Loucy (cell line): ENCODE measurements around the gene C6orf163.
"Not testable (repeated sequence)": the region's sequence is repeated elsewhere in the genome, so short reads cannot be mapped to it uniquely, and the experiment has no call there.

ENCODE experiments used
- H2AFZ ChIP-seq: fragments of 200-600 bp; sonication (generic); 2 replicates; pipeline ENCODE4 v1.6.0; 2016; ENCODE audit warnings: antibody characterized with exemption, mild to moderate bottlenecking, low read length, moderate library complexity
- H3F3A ChIP-seq: fragments of 200-600 bp; 2 replicates; pipeline ENCODE4 v1.6.0; 2016; ENCODE audit warnings: antibody characterized with exemption, low read depth, mild to moderate bottlenecking
- H3K27me3 ChIP-seq: fragments of 200-600 bp; sonication (generic); 2 replicates; pipeline ENCODE4 v1.6.1; 2014; ENCODE audit warnings: low read length, mild to moderate bottlenecking; ENCODE audit not compliant: insufficient read depth, poor library complexity, severe bottlenecking
- H3K36me3 ChIP-seq: fragments of 200-600 bp; sonication (generic); 2 replicates; pipeline ENCODE4 v1.6.1; 2016; ENCODE audit warnings: low read length; ENCODE audit not compliant: insufficient read depth
- H3K4me1 ChIP-seq: fragments of 200-600 bp; sonication (generic); 2 replicates; pipeline ENCODE4 v1.5.1; 2014; ENCODE audit warnings: low read length, mild to moderate bottlenecking; ENCODE audit not compliant: insufficient read depth, poor library complexity, severe bottlenecking
- H3K4me2 ChIP-seq: fragments of 200-600 bp; sonication (generic); 2 replicates; pipeline ENCODE4 v1.6.0; 2014; ENCODE audit warnings: antibody characterized with exemption, low read length, low read depth, mild to moderate bottlenecking; ENCODE audit not compliant: poor library complexity, severe bottlenecking
- H3K4me3 ChIP-seq: fragments of 200-600 bp; sonication (generic); 2 replicates; pipeline ENCODE4 v1.5.1; 2014; ENCODE audit warnings: low read length, mild to moderate bottlenecking, mixed read lengths; ENCODE audit not compliant: poor library complexity, severe bottlenecking
- H3K79me2 ChIP-seq: fragments of 200-600 bp; sonication (generic); 2 replicates; pipeline ENCODE4 v1.6.1; 2014; ENCODE audit warnings: low read length; ENCODE audit not compliant: insufficient read depth
- H3K9ac ChIP-seq: fragments of 200-600 bp; sonication (generic); 2 replicates; pipeline ENCODE4 v1.6.0; 2014; ENCODE audit warnings: mild to moderate bottlenecking, low read depth, low read length, moderate library complexity; ENCODE audit not compliant: poor library complexity, severe bottlenecking
- H3K9me2 ChIP-seq: fragments of 200-600 bp; sonication (generic); replicated peaks from 2 replicates; pipeline ENCODE4 v1.6.1; 2016; ENCODE audit warnings: low read depth, low read length, mixed read lengths
- H3K9me3 ChIP-seq: fragments of 200-600 bp; sonication (generic); 2 replicates; pipeline ENCODE4 v1.6.1; 2014; ENCODE audit warnings: mild to moderate bottlenecking, antibody characterized with exemption, low read length, low read depth; ENCODE audit not compliant: insufficient read depth
- H4K20me1 ChIP-seq: fragments of 200-600 bp; sonication (generic); 2 replicates; pipeline ENCODE4 v1.6.0; 2014; ENCODE audit warnings: antibody characterized with exemption, low read length, mild to moderate bottlenecking; ENCODE audit not compliant: insufficient read depth, poor library complexity, severe bottlenecking
- EZH2phosphoT487 ChIP-seq: fragments of 200-600 bp; IDR thresholded peaks from 2 replicates; pipeline ENCODE4 v1.6.1; 2018; ENCODE audit warnings: antibody characterized with exemption, mild to moderate bottlenecking, moderate library complexity, borderline replicate concordance
- TF ChIP-seq, protein P1 (sequence below): fragments of 200-600 bp; sonication (generic); conservative IDR thresholded peaks from 2 replicates; pipeline ENCODE4 v1.5.1; 2014; ENCODE audit warnings: mild to moderate bottlenecking, antibody characterized with exemption, low read length

The C6orf163 gene

DNA sequence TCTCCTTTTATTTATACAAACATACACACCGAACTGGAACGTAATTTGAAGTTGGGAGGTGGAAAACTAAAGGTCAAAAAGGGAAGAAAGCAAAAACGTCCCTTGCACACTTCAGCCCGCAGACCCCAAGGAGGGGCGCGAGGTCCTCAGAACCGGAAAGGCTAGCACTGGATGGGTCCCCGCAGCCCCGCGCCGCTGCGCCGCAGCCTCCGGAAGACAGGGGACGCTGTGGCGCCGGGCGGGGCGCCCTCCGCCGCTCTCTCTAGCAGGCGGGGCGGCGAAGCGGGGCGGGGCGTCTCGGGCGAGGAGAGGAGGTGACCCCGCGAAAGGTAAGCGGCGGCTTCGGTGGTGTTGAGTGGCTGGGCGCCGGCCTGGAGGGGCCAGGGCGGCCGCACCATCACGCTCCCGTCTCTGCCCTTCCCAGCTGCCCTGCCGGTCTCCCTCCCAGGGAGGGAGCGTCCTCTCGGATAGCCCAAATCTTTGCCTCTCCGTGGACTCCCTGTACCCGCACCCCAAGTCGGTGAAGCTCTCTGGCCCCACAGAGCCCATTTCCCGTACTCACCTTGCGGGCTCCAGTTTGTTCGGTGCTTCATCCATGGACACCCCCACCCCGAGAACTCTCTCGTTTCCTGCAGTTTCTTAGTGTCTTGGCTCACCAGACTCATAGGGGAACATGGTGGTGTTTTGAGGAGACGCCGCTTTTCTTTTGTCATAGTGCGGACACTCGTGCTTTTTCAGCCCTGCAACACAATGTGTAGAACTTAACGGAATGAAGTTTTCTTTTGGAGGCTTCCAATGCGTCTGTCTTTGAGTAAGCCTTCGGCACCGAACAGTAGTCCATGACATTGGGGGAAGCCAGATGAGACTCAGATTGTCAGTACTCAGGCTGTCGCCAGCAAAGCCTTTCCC lies 22.1 kb upstream of the C6orf163 start, which contains the start of gene SMIM8:
TSS of gene SMIM8 (plus strand) at position 285 of the 909 bp plus-strand sequence. CDS start 14,444 bp downstream, outside the sequence.
- H3K4me2 ChIP-seq: peak within 1 kb of the TSS; percentile 78
- peaks cover 5% of the 10 kb centered on the region; the same call in 1 of the 2 replicates for H3K79me2 ChIP-seq
- no peak for TF ChIP-seq EZH2phosphoT487
- TF ChIP-seq, protein P1, sequence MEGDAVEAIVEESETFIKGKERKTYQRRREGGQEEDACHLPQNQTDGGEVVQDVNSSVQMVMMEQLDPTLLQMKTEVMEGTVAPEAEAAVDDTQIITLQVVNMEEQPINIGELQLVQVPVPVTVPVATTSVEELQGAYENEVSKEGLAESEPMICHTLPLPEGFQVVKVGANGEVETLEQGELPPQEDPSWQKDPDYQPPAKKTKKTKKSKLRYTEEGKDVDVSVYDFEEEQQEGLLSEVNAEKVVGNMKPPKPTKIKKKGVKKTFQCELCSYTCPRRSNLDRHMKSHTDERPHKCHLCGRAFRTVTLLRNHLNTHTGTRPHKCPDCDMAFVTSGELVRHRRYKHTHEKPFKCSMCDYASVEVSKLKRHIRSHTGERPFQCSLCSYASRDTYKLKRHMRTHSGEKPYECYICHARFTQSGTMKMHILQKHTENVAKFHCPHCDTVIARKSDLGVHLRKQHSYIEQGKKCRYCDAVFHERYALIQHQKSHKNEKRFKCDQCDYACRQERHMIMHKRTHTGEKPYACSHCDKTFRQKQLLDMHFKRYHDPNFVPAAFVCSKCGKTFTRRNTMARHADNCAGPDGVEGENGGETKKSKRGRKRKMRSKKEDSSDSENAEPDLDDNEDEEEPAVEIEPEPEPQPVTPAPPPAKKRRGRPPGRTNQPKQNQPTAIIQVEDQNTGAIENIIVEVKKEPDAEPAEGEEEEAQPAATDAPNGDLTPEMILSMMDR: peak; percentile 89
- no peaks in the 10 kb centered on the region for H3K36me3 ChIP-seq
- no peaks in the 10 kb centered on the region for H3K27me3 ChIP-seq
- H4K20me1 ChIP-seq: no peaks in the 10 kb centered on the region
- peak within 1 kb of the TSS; percentile 99 for H3K4me3 ChIP-seq
- H3F3A ChIP-seq: no peaks in the 10 kb centered on the region
- no peaks in the 10 kb centered on the region for H3K9me3 ChIP-seq
- peak within 1 kb of the TSS; percentile 86 for H3K9ac ChIP-seq
- peak within 1 kb of the TSS; percentile 94 for H2AFZ ChIP-seq
- H3K9me2 ChIP-seq: no peaks in the 10 kb centered on the region
- H3K4me1 ChIP-seq: no peaks in the 10 kb centered on the region

DNA sequence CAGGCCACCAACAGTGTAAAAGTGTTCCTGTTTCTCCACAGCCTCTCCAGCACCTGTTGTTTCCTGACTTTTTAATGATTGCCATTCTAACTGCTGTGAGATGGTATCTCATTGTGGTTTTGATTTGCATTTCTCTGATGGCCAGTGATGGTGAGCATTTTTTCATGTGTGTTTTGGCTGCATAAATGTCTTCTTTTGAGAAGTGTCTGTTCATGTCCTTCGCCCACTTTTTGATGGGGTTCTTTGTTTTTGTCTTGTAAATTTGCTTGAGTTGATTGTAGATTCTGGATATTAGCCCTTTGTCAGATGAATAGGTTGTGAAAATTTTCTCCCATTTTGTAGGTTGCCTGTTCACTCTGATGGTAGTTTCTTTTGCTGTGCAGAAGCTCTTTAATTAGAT lies 20.7 kb upstream of the C6orf163 start:
- not testable (repeated sequence) for H3K9me2 ChIP-seq, H3K36me3 ChIP-seq, H3K9me3 ChIP-seq, H3K27me3 ChIP-seq, H3K4me2 ChIP-seq, H3K9ac ChIP-seq, H3K4me3 ChIP-seq, H2AFZ ChIP-seq, H3K79me2 ChIP-seq, H3F3A ChIP-seq, H3K4me1 ChIP-seq, H4K20me1 ChIP-seq

DNA sequence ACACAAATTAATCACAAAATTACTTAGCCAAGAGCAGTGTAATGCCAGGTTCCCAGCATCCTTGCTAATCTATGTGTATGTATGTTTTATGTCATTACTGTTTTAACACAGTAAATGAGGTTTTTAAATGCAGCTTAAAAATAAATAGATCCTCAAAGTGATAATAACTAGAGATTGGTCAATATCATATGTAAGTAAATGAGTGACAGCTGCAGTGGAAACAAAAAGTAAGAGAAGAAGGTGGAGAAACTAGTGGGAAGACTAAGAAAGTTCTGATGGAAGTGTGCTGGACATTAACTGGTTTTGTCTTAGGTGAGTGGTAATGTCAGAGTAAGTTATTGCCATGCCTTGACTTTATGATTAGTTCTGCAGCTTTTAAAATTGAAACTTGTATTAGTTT lies 13.7 kb upstream of the C6orf163 start:
- Histone ChIP-seq H3K27me3 (no peaks in the 10 kb centered on the region), H3K79me2 (peaks cover 8% of the 10 kb centered on the region; the same call in 1 of the 2 replicates), H3K4me3 (no peak overlapping the region), H3K36me3 (0 out of 2 replicates have a peak, but pooled peaks cover 8% of the 10 kb centered on the region), H3F3A (no peaks in the 10 kb centered on the region), H3K9me3 (0 out of 2 replicates have a peak, but pooled peaks cover 4% of the 10 kb centered on the region), H3K4me2 (no peak overlapping the region), H3K9me2 (no peaks in the 10 kb centered on the region), H3K4me1 (peaks cover 11% of the 10 kb centered on the region), H2AFZ (no peak overlapping the region), H4K20me1 (peaks cover 5% of the 10 kb centered on the region), H3K9ac (no peak overlapping the region)
- TF ChIP-seq, protein P1: no peak
- TF ChIP-seq EZH2phosphoT487: no peak
